ENCODE data around the gene LRRC8C. TPM values are rescaled to one million over a fixed set of nuclear protein-coding genes. Genes with fewer than 3 reads are reported as not detected.

The LRRC8C gene
- total and polyA plus RNA-seq, 2 experiments from 2014 or later, result 3.6 to 7.3 TPM

DNA sequence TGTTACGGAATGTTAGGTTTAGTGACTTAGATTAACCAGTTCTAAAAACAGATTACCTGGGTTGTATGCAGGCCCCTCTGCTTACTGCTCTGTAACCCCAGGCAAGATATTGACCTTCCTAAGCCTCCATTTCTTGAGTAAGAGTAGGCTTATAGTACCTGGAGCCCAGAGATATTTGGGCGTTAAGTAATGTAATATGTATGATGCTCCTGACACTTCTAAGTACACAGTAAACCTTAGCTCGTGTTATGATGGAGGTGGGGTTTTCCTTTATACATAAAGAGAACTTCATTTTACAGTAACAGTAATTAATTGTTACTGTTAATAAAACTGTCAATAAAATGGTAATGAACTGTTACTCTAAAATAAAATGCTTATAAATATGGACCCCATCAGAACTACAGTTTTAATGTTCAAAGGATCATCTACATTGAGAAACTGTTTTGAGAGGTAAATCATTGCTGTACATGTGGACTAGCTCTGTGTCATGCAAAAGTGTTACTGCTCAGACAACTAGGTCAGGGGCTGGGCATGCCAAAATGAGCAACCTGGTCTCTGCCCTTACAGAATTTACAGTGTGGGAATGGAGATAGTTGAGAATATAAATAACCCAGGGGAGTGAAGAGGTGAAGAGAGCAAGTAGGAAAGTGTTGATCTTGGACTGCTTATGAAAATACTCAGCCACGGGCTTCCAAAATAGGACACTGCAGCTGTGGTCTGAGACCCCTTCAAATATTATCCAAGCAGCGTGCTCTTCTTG, 26.6 kb downstream of the LRRC8C start:
- peaks cover 86% of the 10 kb centered on the region for H3K79me2 ChIP-seq (ENCODE audit: insufficient read depth)
- no peak overlapping the region for H3K4me3 ChIP-seq
- in situ Hi-C loops (cut with MboI), result no loop called here
- H3K36me3 ChIP-seq (ENCODE audit: low read depth), result no peaks in the 10 kb centered on the region
- H3F3A ChIP-seq (ENCODE audit: insufficient read depth), result peaks cover 23% of the 10 kb centered on the region
- H3K9ac ChIP-seq, result no peak overlapping the region
- H3K4me2 ChIP-seq (ENCODE audit: unreplicated experiment), result peak overlapping the region; percentile 2
- peak overlapping the region; percentile 28; the same call in 1 of the 2 replicates for H3K27ac ChIP-seq
- H3K9me2 ChIP-seq (ENCODE audit: insufficient read depth), result no peaks in the 10 kb centered on the region; the same call in 1 of the 2 replicates
- 84 to 88% methylated on average over 5 of the region's 5 CpGs for WGBS, 2 experiments (ENCODE audit: low coverage in 1 of 2, low lambda C conversion rate in 2 of 2, missing lambda C conversion rate in 2 of 2)
- H3K4me1 ChIP-seq (ENCODE audit: insufficient read depth), result peaks cover 17% of the 10 kb centered on the region
- H4K20me1 ChIP-seq (ENCODE audit: insufficient read depth), result no peaks in the 10 kb centered on the region; the same call in 1 of the 2 replicates
- H2AFZ ChIP-seq, result 0 out of 2 replicates have a peak overlapping the region, but pooled peaks have one; percentile 24
- DNase-seq, result peak; percentile 19
- no peaks in the 10 kb centered on the region for H3K27me3 ChIP-seq (replicated peaks; ENCODE audit: insufficient read depth)
- H3K9me3 ChIP-seq (ENCODE audit: low read depth), result no peaks in the 10 kb centered on the region
- TF ChIP-seq EZH2 (IDR thresholded peaks at IDR 0.05; ENCODE audit: insufficient read depth, poor library complexity, severe bottlenecking), result no peak
- no peak for TF ChIP-seq EZH2phosphoT487 (IDR thresholded peaks at IDR 0.05; ENCODE audit: insufficient read depth, low read depth)

DNA sequence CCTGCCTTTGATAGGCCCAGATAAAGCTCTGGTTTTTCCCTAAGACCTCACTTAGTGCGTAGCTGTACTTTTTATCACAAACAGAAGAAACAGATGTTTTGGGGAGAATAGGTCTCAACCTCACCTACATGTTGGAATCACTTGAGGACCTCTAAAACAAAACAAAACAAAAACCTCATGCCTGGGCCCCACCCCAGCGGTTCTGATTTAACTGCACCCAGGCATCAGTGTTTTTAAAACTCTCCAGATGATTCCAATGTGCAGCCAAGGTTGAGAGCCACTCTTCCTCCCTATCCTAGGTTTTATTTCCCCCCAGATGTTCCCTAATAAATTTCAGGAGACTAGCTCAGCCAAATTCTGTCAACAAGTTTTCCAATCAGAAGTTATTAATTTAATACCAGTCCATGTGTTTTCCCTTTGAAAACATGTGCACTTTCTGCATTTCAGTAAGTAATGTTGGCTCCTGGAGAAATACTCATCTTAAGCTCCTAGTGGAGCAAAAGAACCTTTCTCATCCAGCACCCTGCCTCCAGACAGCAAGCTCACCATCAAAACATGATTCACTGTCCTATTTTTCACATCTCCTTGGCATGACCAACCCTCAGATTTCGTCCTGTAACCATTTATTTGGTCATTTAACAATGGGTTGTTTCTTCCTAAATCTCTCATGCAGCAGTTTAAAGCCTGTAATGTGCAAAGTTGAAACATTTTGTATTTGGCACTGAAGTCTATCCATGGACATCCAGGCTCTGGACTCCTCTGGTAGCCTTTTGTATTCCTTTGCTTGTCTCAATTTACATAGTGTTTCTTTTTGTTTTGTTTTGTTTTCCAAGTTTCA, 27.5 kb downstream of the LRRC8C start:
- DNase-seq, result peak; percentile 77
- Histone ChIP-seq H4K20me1 (ENCODE audit: insufficient read depth) (no peaks in the 10 kb centered on the region; the same call in 1 of the 2 replicates), H3K79me2 (ENCODE audit: insufficient read depth) (peaks cover 86% of the 10 kb centered on the region), H3K4me3 (no peak overlapping the region), H3K4me1 (ENCODE audit: insufficient read depth) (peaks cover 17% of the 10 kb centered on the region), H3K27me3 (replicated peaks; ENCODE audit: insufficient read depth) (no peaks in the 10 kb centered on the region), H3K9me2 (ENCODE audit: insufficient read depth) (no peaks in the 10 kb centered on the region; the same call in 1 of the 2 replicates), H2AFZ (0 out of 2 replicates have a peak overlapping the region, but pooled peaks have one; percentile 24), H3K9me3 (ENCODE audit: low read depth) (no peaks in the 10 kb centered on the region), H3K9ac (peak overlapping the region; percentile 11; the same call in 1 of the 2 replicates), H3K36me3 (ENCODE audit: low read depth) (no peaks in the 10 kb centered on the region), H3K4me2 (ENCODE audit: unreplicated experiment) (peak overlapping the region; percentile 2), H3K27ac (peak overlapping the region; percentile 28), H3F3A (ENCODE audit: insufficient read depth) (peaks cover 23% of the 10 kb centered on the region)
- WGBS, 2 experiments (ENCODE audit: low coverage in 1 of 2, low lambda C conversion rate in 2 of 2, missing lambda C conversion rate in 2 of 2), result 17 to 23% methylated on average over 3 of the region's 3 CpGs
- TF ChIP-seq EZH2phosphoT487 (IDR thresholded peaks at IDR 0.05; ENCODE audit: insufficient read depth, low read depth) (no peak), EZH2 (IDR thresholded peaks at IDR 0.05; ENCODE audit: insufficient read depth, poor library complexity, severe bottlenecking) (no peak)
- in situ Hi-C loops (cut with MboI), result no loop called here

DNA sequence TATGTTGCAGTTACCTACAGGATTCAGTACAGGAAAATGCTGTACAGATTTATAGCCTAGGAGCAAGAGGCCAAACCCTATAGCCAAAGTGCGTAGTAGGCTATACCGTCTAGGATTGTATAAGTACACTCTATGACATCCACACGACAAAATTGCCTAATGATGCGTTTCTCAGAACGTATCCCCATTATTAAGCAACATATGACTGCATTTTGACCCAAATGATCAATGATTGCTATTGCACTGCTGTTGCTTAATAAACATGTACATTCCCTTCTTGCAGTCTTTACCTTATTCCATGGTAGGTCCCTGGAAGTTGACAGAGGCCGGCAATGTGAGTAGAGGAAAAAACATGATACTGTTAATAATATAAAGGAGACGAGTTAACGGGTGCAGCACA, 33.0 kb downstream of the LRRC8C start:
- no peaks in the 10 kb centered on the region for H3K36me3 ChIP-seq (ENCODE audit: low read depth)
- peaks cover 92% of the 10 kb centered on the region for H3K79me2 ChIP-seq (ENCODE audit: insufficient read depth)
- no peak overlapping the region for H3K4me3 ChIP-seq
- H3K4me2 ChIP-seq (ENCODE audit: unreplicated experiment), result no peak overlapping the region
- WGBS, 2 experiments (ENCODE audit: low coverage in 1 of 2, low lambda C conversion rate in 2 of 2, missing lambda C conversion rate in 2 of 2), result 99% methylated on average over 8 of the region's 8 CpGs
- in situ Hi-C loops (cut with MboI), result no loop called here
- peaks cover 5% of the 10 kb centered on the region; the same call in 1 of the 2 replicates for H3F3A ChIP-seq (ENCODE audit: insufficient read depth)
- H2AFZ ChIP-seq, result no peak overlapping the region
- no peaks in the 10 kb centered on the region; the same call in 1 of the 2 replicates for H4K20me1 ChIP-seq (ENCODE audit: insufficient read depth)
- H3K27me3 ChIP-seq (replicated peaks; ENCODE audit: insufficient read depth), result no peaks in the 10 kb centered on the region
- no peak overlapping the region for H3K9ac ChIP-seq
- no peaks in the 10 kb centered on the region for H3K9me2 ChIP-seq (ENCODE audit: insufficient read depth)
- no peak overlapping the region for H3K27ac ChIP-seq
- no peak for DNase-seq
- no peaks in the 10 kb centered on the region for H3K9me3 ChIP-seq (ENCODE audit: low read depth)
- TF ChIP-seq EZH2phosphoT487 (IDR thresholded peaks at IDR 0.05; ENCODE audit: insufficient read depth, low read depth), result no peak
- no peak for TF ChIP-seq EZH2 (IDR thresholded peaks at IDR 0.05; ENCODE audit: insufficient read depth, poor library complexity, severe bottlenecking)
- H3K4me1 ChIP-seq (ENCODE audit: insufficient read depth), result peaks cover 11% of the 10 kb centered on the region

DNA sequence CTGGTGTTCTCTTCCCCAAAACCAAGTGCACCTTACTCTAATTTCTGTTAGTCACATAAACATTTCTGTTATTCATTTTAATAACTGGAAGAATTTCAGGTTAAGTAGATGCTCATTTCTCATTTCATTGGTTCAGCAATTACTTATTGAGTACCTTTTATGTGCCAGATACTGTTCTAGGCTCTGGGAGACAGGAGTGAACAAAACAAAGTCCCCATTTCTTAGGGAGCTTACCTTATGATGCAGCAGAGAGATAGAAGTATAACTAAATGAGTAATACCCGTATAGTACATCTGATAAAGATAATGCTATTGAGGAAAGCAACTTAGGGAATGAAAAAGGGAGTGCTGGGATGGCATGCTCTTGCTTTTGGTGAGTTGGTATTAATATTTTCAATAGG, 33.7 kb downstream of the LRRC8C start:
- no peaks in the 10 kb centered on the region for H3K9me2 ChIP-seq (ENCODE audit: insufficient read depth)
- no peaks in the 10 kb centered on the region; the same call in 1 of the 2 replicates for H4K20me1 ChIP-seq (ENCODE audit: insufficient read depth)
- H3K9ac ChIP-seq, result no peak overlapping the region
- no peak overlapping the region for H3K4me3 ChIP-seq
- no peaks in the 10 kb centered on the region for H3K36me3 ChIP-seq (ENCODE audit: low read depth)
- H3K27me3 ChIP-seq (replicated peaks; ENCODE audit: insufficient read depth), result no peaks in the 10 kb centered on the region
- no peaks in the 10 kb centered on the region for H3F3A ChIP-seq (ENCODE audit: insufficient read depth)
- H3K27ac ChIP-seq, result no peak overlapping the region
- DNase-seq, result no peak
- in situ Hi-C loops (cut with MboI), result no loop called here
- 43 to 49% methylated on average over 1 of the region's 1 CpG for WGBS, 2 experiments (ENCODE audit: low coverage in 1 of 2, low lambda C conversion rate in 2 of 2, missing lambda C conversion rate in 2 of 2)
- no peaks in the 10 kb centered on the region for H3K9me3 ChIP-seq (ENCODE audit: low read depth)
- peaks cover 94% of the 10 kb centered on the region for H3K79me2 ChIP-seq (ENCODE audit: insufficient read depth)
- no peak overlapping the region for H2AFZ ChIP-seq
- TF ChIP-seq EZH2phosphoT487 (IDR thresholded peaks at IDR 0.05; ENCODE audit: insufficient read depth, low read depth) (no peak), EZH2 (IDR thresholded peaks at IDR 0.05; ENCODE audit: insufficient read depth, poor library complexity, severe bottlenecking) (no peak)
- H3K4me2 ChIP-seq (ENCODE audit: unreplicated experiment), result no peak overlapping the region
- H3K4me1 ChIP-seq (ENCODE audit: insufficient read depth), result peaks cover 10% of the 10 kb centered on the region
